Prostate gland (tissue), 2 donors: ENCODE data around the gene TLL1. TPM values are rescaled to one million over a fixed set of nuclear protein-coding genes. Genes with fewer than 3 reads are reported as not detected.

Experiments used
- DNase-seq: peaks from one replicate; pipeline ENCODE4 v3.0.0-alpha.2; 2019; ENCODE audit warnings: low spot score
- H3K27ac ChIP-seq, 2 donors: fragments of 200-600 bp; sonication (generic); 2 replicates each; pipeline ENCODE4 v1.5.1; 2017 to 2019
- H3K27me3 ChIP-seq: fragments of 200-600 bp; sonication (generic); replicated peaks from 2 replicates; pipeline ENCODE4 v1.5.1; 2019; ENCODE audit not compliant: insufficient read depth
- H3K36me3 ChIP-seq, 2 donors: fragments of 200-600 bp; sonication (generic); 1 replicate in 1 of 2; 2 replicates in 1 of 2; pipeline versions ENCODE4 v1.5.1 to v1.8.1; 2017 to 2019
- H3K4me1 ChIP-seq: fragments of 200-600 bp; sonication (generic); replicated peaks from 2 replicates; pipeline ENCODE4 v1.5.1; 2019
- H3K4me3 ChIP-seq, 2 donors: fragments of 200-600 bp; sonication (generic); 2 replicates each; pipeline ENCODE4 v1.5.1; 2017 to 2019
- H3K9me3 ChIP-seq: fragments of 200-600 bp; sonication (generic); 2 replicates; pipeline ENCODE4 v1.5.1; 2017
- POLR2A ChIP-seq: fragments of 450-650 bp; IDR thresholded peaks from one replicate; pipeline ENCODE4 v1.6.1; 2016; ENCODE audit warnings: antibody characterized with exemption, mild to moderate bottlenecking
- POLR2AphosphoS5 ChIP-seq: sonication (generic); formaldehyde crosslinking; IDR thresholded peaks from one replicate; pipeline ENCODE4 v1.6.1; 2017; ENCODE audit warnings: antibody characterized with exemption
- WGBS: methylation state at CpG from one replicate; pipeline ENCODE4 v1.1.5; 2018; 5-methylcytosine and 5-hydroxymethylcytosine counted together
- intact Hi-C: fragments of 100-400 bp; cut with DNase I; formaldehyde crosslinking; loops from one replicate; pipeline ENCODE4 v1.14.2; 2022
- total RNA-seq, 2 donors: library from RNA; depleted of rRNA; stranded (reverse); fragments of >200 nt; gene quantifications; one replicate each; pipeline ENCODE4 v1.1.0, GENCODE V29; 2016
- TF ChIP-seq, protein P1 (sequence below), 4 experiments: fragments of 200-600 bp in 2 of 4; fragments of 450-650 bp in 2 of 4; sonication (generic) in 2 of 4; IDR thresholded peaks; 1 replicate in 3 of 4; 2 replicates in 1 of 4; pipeline ENCODE4 v1.5.1; 2016 to 2019; ENCODE audit warnings: antibody characterized with exemption in 4 of 4, mild to moderate bottlenecking in 2 of 4, moderate library complexity in 2 of 4

TLL1 gene
- total RNA-seq, 2 donors from 2014 or later: 1.5 to 4.1 TPM

DNA sequence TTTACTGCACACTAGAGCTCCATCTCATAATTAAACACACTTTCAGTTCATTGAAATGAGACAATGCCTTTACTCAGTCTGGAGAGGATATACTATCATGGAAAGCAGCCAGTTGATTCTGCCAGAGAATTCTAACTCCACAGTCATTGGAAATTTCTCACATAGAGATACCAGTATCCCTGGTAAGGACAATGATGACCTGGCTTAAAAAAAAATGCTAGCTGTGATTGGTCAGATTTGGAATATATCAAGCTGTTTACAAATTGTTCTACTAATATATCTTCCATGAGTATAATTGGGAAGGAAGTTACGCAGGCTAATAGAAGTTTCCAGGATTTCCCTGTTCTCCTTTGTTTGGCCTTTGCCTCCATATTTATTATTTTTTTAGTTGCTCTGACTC is 34.5 kb upstream of the TLL1 start:
- intact Hi-C loops: no loop called here
- H3K4me1 ChIP-seq: no peaks in the 10 kb centered on the region
- H3K9me3 ChIP-seq: no peaks in the 10 kb centered on the region
- TF ChIP-seq, protein P1, sequence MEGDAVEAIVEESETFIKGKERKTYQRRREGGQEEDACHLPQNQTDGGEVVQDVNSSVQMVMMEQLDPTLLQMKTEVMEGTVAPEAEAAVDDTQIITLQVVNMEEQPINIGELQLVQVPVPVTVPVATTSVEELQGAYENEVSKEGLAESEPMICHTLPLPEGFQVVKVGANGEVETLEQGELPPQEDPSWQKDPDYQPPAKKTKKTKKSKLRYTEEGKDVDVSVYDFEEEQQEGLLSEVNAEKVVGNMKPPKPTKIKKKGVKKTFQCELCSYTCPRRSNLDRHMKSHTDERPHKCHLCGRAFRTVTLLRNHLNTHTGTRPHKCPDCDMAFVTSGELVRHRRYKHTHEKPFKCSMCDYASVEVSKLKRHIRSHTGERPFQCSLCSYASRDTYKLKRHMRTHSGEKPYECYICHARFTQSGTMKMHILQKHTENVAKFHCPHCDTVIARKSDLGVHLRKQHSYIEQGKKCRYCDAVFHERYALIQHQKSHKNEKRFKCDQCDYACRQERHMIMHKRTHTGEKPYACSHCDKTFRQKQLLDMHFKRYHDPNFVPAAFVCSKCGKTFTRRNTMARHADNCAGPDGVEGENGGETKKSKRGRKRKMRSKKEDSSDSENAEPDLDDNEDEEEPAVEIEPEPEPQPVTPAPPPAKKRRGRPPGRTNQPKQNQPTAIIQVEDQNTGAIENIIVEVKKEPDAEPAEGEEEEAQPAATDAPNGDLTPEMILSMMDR (IDR thresholded peaks at IDR 0.05): no peak
- TF ChIP-seq POLR2A (no peak), POLR2AphosphoS5 (no peak)
- 91% methylated on average over 1 of the region's 1 CpG for WGBS
- DNase-seq: no peak
- H3K4me3 ChIP-seq: no peak overlapping the region
- no peaks in the 10 kb centered on the region for H3K36me3 ChIP-seq
- no peaks in the 10 kb centered on the region for H3K27me3 ChIP-seq
- H3K27ac ChIP-seq: no peak overlapping the region

DNA sequence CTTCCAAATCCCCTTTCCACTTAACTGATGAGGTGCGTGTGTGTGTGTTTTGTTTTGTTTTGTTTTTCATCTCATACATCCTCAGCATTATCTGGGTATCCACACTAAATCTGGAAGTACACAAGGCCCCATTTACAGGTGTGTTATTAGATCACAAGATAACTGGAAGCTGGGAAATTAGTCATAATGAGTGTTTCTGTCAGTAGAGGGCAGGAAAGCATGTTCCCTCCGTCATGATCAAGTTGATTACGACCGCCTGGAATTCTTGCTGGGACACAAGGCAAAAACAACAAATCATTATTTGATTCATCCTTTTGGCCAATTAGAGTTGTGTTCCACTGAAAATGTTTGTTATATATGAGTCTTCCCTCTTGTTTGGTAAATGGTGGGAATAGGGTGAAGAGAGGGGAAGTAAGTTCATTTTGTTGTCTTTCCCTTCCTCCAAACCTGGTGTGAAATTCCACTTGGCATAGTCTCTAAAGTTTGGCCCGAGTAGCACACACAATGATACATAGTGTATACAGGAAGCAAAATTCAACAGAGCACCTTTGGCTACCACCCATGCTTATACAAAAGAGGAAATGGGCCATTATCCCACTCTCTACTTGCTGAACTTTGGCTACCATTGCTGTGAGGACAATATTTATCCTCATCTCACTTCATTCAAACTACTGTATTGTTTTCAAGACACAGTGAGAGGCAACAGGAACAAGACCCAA is 33.3 kb upstream of the TLL1 start:
- Histone ChIP-seq H3K27me3 (no peaks in the 10 kb centered on the region), H3K27ac (no peak overlapping the region), H3K9me3 (no peaks in the 10 kb centered on the region), H3K4me1 (no peaks in the 10 kb centered on the region), H3K36me3 (no peaks in the 10 kb centered on the region), H3K4me3 (no peak overlapping the region)
- intact Hi-C loops: no loop called here
- DNase-seq: no peak
- TF ChIP-seq POLR2AphosphoS5 (no peak), POLR2A (no peak)
- TF ChIP-seq, protein P1 (IDR thresholded peaks at IDR 0.05): no peak
- WGBS: 64% methylated on average over 5 of the region's 5 CpGs

DNA sequence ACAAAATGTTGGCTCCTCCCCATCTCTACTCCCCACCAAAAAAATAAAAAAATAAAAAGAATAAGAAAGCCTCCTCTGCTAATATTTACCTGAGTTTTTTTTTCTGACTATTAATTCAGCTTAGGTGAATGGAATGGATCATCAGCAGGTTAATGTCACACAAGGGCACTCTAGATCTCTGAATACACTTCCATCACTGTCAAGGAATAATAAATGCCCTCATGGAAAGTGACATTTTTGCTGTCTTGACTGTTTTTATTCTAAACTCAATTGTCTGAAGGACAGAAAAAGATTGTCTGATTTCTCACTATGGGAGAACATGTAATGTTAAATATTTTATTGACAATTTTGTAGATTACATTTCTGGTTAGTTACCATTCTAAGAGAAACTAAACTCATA is 30.4 kb upstream of the TLL1 start:
- H3K27me3 ChIP-seq: no peaks in the 10 kb centered on the region
- H3K9me3 ChIP-seq: no peaks in the 10 kb centered on the region
- H3K4me1 ChIP-seq: no peaks in the 10 kb centered on the region
- intact Hi-C loops: no loop called here
- no peak overlapping the region for H3K27ac ChIP-seq
- DNase-seq: no peak
- TF ChIP-seq, protein P1 (IDR thresholded peaks at IDR 0.05): no peak
- TF ChIP-seq POLR2A: no peak
- TF ChIP-seq POLR2AphosphoS5: no peak
- no peak overlapping the region for H3K4me3 ChIP-seq
- H3K36me3 ChIP-seq: no peaks in the 10 kb centered on the region

DNA sequence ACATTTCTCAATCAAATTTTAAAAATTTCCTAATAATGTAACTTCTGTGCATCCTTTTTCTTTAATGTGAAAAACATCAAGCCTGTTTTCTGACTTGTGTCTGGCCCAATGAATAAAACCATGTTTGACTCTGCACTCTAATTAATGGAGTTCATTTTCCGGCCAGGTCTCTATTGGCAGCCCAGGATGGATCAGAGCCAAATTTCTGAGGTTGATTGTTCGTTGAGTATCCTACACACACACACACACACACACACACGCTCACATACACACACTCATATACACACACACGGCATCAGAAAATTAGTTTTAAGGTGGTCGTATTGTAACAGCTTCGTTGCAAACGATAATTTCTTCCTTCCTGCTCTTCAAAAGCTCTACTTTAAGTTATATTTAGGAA is 28.9 kb upstream of the TLL1 start:
- no peak overlapping the region for H3K27ac ChIP-seq
- H3K4me3 ChIP-seq: no peak overlapping the region
- DNase-seq: no peak
- no peaks in the 10 kb centered on the region for H3K36me3 ChIP-seq
- no peaks in the 10 kb centered on the region for H3K9me3 ChIP-seq
- H3K4me1 ChIP-seq: no peaks in the 10 kb centered on the region
- no peaks in the 10 kb centered on the region for H3K27me3 ChIP-seq
- 55% methylated on average over 7 of the region's 7 CpGs for WGBS
- intact Hi-C loops: no loop called here
- TF ChIP-seq POLR2A: no peak
- TF ChIP-seq, protein P1 (IDR thresholded peaks at IDR 0.05): no peak
- no peak for TF ChIP-seq POLR2AphosphoS5

DNA sequence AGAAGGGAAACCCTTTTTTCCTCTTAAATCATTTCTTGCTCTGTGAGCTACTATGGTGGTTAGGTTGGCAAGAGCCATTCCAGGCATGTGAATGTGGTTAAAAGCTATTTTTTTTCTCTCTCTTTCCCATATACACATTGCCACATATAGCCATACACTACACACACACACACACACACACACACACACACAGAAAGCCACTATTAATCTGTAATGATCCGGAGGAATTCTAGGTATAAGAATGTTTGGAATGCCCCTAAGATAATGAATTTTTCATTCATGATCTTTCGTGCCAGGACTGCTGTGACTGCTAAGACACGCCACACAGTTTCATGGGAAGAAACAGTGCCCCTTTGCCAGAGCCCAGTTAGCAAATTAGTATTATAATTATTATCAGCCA is 21.8 kb upstream of the TLL1 start:
- H3K36me3 ChIP-seq: no peaks in the 10 kb centered on the region
- no peaks in the 10 kb centered on the region for H3K9me3 ChIP-seq
- no peak overlapping the region for H3K27ac ChIP-seq
- no peak for DNase-seq
- no peaks in the 10 kb centered on the region for H3K4me1 ChIP-seq
- no peak overlapping the region for H3K4me3 ChIP-seq
- 42% methylated on average over 3 of the region's 3 CpGs for WGBS
- TF ChIP-seq, protein P1 (IDR thresholded peaks at IDR 0.05): no peak
- TF ChIP-seq POLR2A (no peak), POLR2AphosphoS5 (no peak)
- intact Hi-C loops: no loop called here
- H3K27me3 ChIP-seq: no peaks in the 10 kb centered on the region
